PC-3 (cell line): ENCODE measurements around the gene IFI27L2.

Experiments used
- EZH2 ChIP-seq: fragments of 300-600 bp; sonication (generic); IDR thresholded peaks from one replicate; pipeline ENCODE4 v1.6.1; 2017; ENCODE audit warnings: antibody characterized with exemption, mild to moderate bottlenecking, low read length; ENCODE audit not compliant: unreplicated experiment
- EZH2phosphoT487 ChIP-seq: fragments of 300-600 bp; sonication (generic); IDR thresholded peaks from 2 replicates; pipeline ENCODE4 v1.6.1; 2018; ENCODE audit warnings: mild to moderate bottlenecking, antibody characterized with exemption, low read length, borderline replicate concordance
- TF ChIP-seq, protein P1 (sequence below): fragments of 300-600 bp; sonication (generic); conservative IDR thresholded peaks from 2 replicates; pipeline ENCODE4 v1.5.1; 2017; ENCODE audit warnings: antibody characterized with exemption, low read depth, mild to moderate bottlenecking, low read length

- TF ChIP-seq, protein P1, sequence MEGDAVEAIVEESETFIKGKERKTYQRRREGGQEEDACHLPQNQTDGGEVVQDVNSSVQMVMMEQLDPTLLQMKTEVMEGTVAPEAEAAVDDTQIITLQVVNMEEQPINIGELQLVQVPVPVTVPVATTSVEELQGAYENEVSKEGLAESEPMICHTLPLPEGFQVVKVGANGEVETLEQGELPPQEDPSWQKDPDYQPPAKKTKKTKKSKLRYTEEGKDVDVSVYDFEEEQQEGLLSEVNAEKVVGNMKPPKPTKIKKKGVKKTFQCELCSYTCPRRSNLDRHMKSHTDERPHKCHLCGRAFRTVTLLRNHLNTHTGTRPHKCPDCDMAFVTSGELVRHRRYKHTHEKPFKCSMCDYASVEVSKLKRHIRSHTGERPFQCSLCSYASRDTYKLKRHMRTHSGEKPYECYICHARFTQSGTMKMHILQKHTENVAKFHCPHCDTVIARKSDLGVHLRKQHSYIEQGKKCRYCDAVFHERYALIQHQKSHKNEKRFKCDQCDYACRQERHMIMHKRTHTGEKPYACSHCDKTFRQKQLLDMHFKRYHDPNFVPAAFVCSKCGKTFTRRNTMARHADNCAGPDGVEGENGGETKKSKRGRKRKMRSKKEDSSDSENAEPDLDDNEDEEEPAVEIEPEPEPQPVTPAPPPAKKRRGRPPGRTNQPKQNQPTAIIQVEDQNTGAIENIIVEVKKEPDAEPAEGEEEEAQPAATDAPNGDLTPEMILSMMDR = no peak
- no peak for TF ChIP-seq EZH2
- TF ChIP-seq EZH2phosphoT487 = no peak
Measured at GRCh38 chr14:94176808-94177207, 47.4 kb upstream of the IFI27L2 start.
